Neuronal stem cell (in vitro differentiated cells): ENCODE results near the gene SERPINA1.
A peak's percentile ranks its signal among the peaks of the same experiment; 100 is the strongest.

Experiments used
- DNase-seq: peaks from one replicate; pipeline ENCODE4 v3.0.0-alpha.2; 2013; ENCODE audit warnings: low spot score
- H2AFZ ChIP-seq: one replicate; pipeline ENCODE4 v1.6.1; 2013; ENCODE audit warnings: mild to moderate bottlenecking, low read length, inconsistent platforms
- H2AK5ac ChIP-seq: 2 replicates; pipeline ENCODE4 v1.6.1; 2013; ENCODE audit warnings: low read depth, mild to moderate bottlenecking, inconsistent platforms, low read length, moderate library complexity, mixed read lengths
- H2BK120ac ChIP-seq: 2 replicates; pipeline ENCODE4 v1.6.1; 2013; ENCODE audit warnings: low read depth, mild to moderate bottlenecking, inconsistent platforms, low read length, moderate library complexity, mixed read lengths
- H2BK12ac ChIP-seq: one replicate; pipeline ENCODE4 v1.6.1; 2013; ENCODE audit warnings: low read length, inconsistent platforms
- H2BK15ac ChIP-seq: 2 replicates; pipeline ENCODE4 v1.6.1; 2013; ENCODE audit warnings: mild to moderate bottlenecking, low read length, inconsistent platforms, mixed read lengths
- H2BK5ac ChIP-seq: one replicate; pipeline ENCODE4 v1.6.1; 2013; ENCODE audit warnings: inconsistent platforms, mild to moderate bottlenecking, low read length, moderate library complexity
- H3K14ac ChIP-seq: one replicate; pipeline ENCODE4 v1.6.1; 2013; ENCODE audit warnings: low read length, inconsistent platforms
- H3K18ac ChIP-seq: 2 replicates; pipeline ENCODE4 v1.6.1; 2013; ENCODE audit warnings: low read length, inconsistent platforms
- H3K23ac ChIP-seq: 2 replicates; pipeline ENCODE4 v1.6.1; 2013; ENCODE audit warnings: low read depth, mild to moderate bottlenecking, mixed read lengths, low read length, inconsistent platforms; ENCODE audit not compliant: poor library complexity
- H3K27ac ChIP-seq: replicated peaks from 3 replicates; pipeline ENCODE4 v1.5.1; 2013; ENCODE audit warnings: low read length, inconsistent platforms
- H3K27me3 ChIP-seq, 3 experiments: 2 replicates each; pipeline ENCODE4 v1.6.1; 2013; ENCODE audit warnings: low read length in 3 of 3, mild to moderate bottlenecking in 2 of 3, inconsistent platforms in 1 of 3, low read depth in 1 of 3, mixed read lengths in 1 of 3, moderate library complexity in 1 of 3; ENCODE audit not compliant: control insufficient read depth in 3 of 3, insufficient read depth in 3 of 3
- H3K36me3 ChIP-seq, 2 donors: replicated peaks in 1 of 2; 2 replicates each; pipeline ENCODE4 v1.6.1; 2013; ENCODE audit warnings: low read length in 2 of 2; ENCODE audit not compliant: control insufficient read depth in 2 of 2, insufficient read depth in 2 of 2
- H3K4ac ChIP-seq: 2 replicates; pipeline ENCODE4 v1.6.1; 2013; ENCODE audit warnings: inconsistent platforms, mild to moderate bottlenecking, low read length, moderate library complexity
- H3K4me1 ChIP-seq, 2 donors: 1 replicate in 1 of 2; 2 replicates in 1 of 2; pipeline ENCODE4 v1.6.1; 2013; ENCODE audit warnings: low read length in 2 of 2, low read depth in 1 of 2; ENCODE audit not compliant: control insufficient read depth in 2 of 2, insufficient read depth in 1 of 2
- H3K4me2 ChIP-seq: one replicate; pipeline ENCODE4 v1.6.1; 2013; ENCODE audit warnings: mild to moderate bottlenecking, low read length, inconsistent platforms; ENCODE audit not compliant: insufficient read depth, poor library complexity, severe bottlenecking
- H3K4me3 ChIP-seq, 2 donors: 2 replicates each; pipeline ENCODE4 v1.5.1; 2013; ENCODE audit warnings: low read length in 2 of 2, mild to moderate bottlenecking in 2 of 2, inconsistent platforms in 1 of 2, moderate library complexity in 1 of 2
- H3K79me1 ChIP-seq: one replicate; pipeline ENCODE4 v1.6.1; 2013; ENCODE audit warnings: low read depth, mild to moderate bottlenecking, inconsistent platforms, low read length, moderate library complexity
- H3K9ac ChIP-seq: one replicate; pipeline ENCODE4 v1.6.1; 2013; ENCODE audit warnings: mild to moderate bottlenecking, low read depth, low read length, inconsistent platforms; ENCODE audit not compliant: poor library complexity
- H3K9me3 ChIP-seq, 2 donors: replicated peaks in 1 of 2; 2 replicates each; pipeline versions ENCODE3 to v1.6.1; 2013; ENCODE audit warnings: low read length in 2 of 2, mild to moderate bottlenecking in 2 of 2, inconsistent platforms in 1 of 2, low read depth in 1 of 2, mixed read lengths in 1 of 2, moderate library complexity in 1 of 2; ENCODE audit not compliant: control insufficient read depth in 2 of 2, insufficient read depth in 1 of 2
- H4K8ac ChIP-seq: one replicate; pipeline ENCODE4 v1.6.1; 2013; ENCODE audit warnings: low read depth, mild to moderate bottlenecking, inconsistent platforms, low read length, moderate library complexity
- H4K91ac ChIP-seq: one replicate; pipeline ENCODE4 v1.6.1; 2013; ENCODE audit warnings: low read length, low read depth, mild to moderate bottlenecking, inconsistent platforms; ENCODE audit not compliant: poor library complexity
- WGBS, 2 donors: extraction: QIAGEN DNeasy Blood & Tissue Kit; methylation state at CpG; one replicate each; pipeline ENCODE4 v1.1.7; 2013; ENCODE audit warnings: missing lambda C conversion rate in 2 of 2, mixed read lengths in 1 of 2; ENCODE audit not compliant: insufficient read length in 2 of 2, insufficient replicate concordance in 1 of 2; ENCODE audit errors: extremely low coverage in 2 of 2; 5-methylcytosine and 5-hydroxymethylcytosine counted together

Gene SERPINA1

DNA sequence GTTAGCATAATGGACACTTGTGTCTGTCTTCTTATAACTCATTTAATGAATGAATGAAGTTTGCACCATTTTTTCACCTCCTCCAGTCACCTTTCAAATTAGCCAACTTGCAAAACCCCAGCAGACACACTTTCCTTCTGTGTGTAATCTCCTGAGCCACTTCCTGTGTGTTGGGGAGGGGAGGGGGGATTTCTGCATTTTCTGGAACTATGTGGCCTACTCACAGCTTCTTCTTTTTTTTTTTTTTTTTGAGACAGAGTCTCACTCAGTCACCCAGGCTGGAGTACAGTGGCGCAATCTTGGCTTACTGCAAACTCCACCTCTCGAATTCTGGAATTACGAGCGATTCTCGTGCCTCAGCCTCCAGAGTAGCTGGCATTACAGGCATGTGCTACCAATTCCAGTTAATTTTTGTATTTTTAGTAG is 4.1 kb upstream of the SERPINA1 start:
- Histone ChIP-seq H4K91ac (no peak overlapping the region), H2BK120ac (no peak overlapping the region), H3K9me3 (no peaks in the 10 kb centered on the region), H3K4me2 (no peak overlapping the region), H3K79me1 (no peaks in the 10 kb centered on the region), H2BK5ac (no peak overlapping the region), H3K4me1 (peaks cover 0 to 6% of the 10 kb centered on the region in 2 donors), H2BK12ac (no peak overlapping the region), H3K27ac (no peak overlapping the region), H2AFZ (no peak overlapping the region), H2BK15ac (no peak overlapping the region), H3K18ac (no peak overlapping the region), H3K14ac (no peak overlapping the region), H4K8ac (no peak overlapping the region), H3K9ac (no peak overlapping the region), H3K27me3 (peaks cover 0 to 5% (median 0%) of the 10 kb centered on the region in 3 experiments), H3K4ac (no peak overlapping the region), H3K4me3 (no peak overlapping the region), H2AK5ac (no peak overlapping the region), H3K23ac (no peak overlapping the region), H3K36me3 (no peaks in the 10 kb centered on the region)
- WGBS, 2 donors: no CpG with 5 or more reads among the region's 5 CpGs
- no peak for DNase-seq

DNA sequence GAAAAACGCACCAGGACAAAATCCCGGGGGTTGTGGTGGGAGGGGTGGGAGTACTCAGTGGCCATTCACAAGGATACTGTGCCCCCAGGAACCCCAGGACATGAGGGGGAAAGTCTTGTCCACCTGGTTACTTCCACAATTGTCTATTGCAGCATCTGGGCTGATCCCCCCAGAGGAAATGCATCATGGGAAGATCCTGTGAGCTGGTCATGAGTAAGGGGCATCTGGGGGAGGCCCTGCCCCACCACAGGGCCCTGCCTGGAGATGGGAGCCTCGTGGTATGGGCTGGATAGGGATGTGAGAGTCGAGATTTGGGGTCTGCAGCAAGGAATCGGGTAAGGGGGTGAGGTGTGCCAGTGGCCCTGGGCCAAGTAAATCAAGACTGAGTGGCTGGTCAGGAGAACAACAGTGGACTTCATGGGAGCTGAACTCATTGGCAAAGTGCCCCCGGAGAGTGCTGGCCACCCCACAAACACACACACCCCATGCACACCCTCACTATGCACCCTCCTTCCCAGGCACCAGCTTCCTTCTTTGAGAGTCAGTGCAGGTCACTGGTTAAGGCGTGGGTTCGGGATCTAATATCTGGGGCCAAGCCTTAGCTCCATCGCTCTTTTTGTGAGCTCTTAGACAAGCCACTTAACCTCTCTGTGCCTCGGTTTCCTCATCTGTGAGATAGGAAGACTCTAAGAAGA is 3.0 kb upstream of the SERPINA1 start:
- no CpG with 5 or more reads among the region's 10 CpGs for WGBS, 2 donors
- Histone ChIP-seq H2BK15ac (no peak overlapping the region), H3K23ac (no peak overlapping the region), H3K9me3 (no peaks in the 10 kb centered on the region), H2AFZ (no peak overlapping the region), H3K18ac (no peak overlapping the region), H2AK5ac (no peak overlapping the region), H3K36me3 (no peaks in the 10 kb centered on the region), H3K4me2 (no peak overlapping the region), H2BK120ac (no peak overlapping the region), H3K79me1 (no peaks in the 10 kb centered on the region), H4K8ac (no peak overlapping the region), H3K14ac (no peak overlapping the region), H2BK12ac (no peak overlapping the region), H3K27me3 (peaks cover 0 to 6% (median 0%) of the 10 kb centered on the region in 3 experiments), H3K9ac (no peak overlapping the region), H2BK5ac (peak overlapping the region; percentile 54), H3K27ac (no peak overlapping the region), H3K4me1 (peaks cover 0 to 2% of the 10 kb centered on the region in 2 donors), H3K4me3 (no peak overlapping the region), H3K4ac (no peak overlapping the region), H4K91ac (no peak overlapping the region)
- no peak for DNase-seq

DNA sequence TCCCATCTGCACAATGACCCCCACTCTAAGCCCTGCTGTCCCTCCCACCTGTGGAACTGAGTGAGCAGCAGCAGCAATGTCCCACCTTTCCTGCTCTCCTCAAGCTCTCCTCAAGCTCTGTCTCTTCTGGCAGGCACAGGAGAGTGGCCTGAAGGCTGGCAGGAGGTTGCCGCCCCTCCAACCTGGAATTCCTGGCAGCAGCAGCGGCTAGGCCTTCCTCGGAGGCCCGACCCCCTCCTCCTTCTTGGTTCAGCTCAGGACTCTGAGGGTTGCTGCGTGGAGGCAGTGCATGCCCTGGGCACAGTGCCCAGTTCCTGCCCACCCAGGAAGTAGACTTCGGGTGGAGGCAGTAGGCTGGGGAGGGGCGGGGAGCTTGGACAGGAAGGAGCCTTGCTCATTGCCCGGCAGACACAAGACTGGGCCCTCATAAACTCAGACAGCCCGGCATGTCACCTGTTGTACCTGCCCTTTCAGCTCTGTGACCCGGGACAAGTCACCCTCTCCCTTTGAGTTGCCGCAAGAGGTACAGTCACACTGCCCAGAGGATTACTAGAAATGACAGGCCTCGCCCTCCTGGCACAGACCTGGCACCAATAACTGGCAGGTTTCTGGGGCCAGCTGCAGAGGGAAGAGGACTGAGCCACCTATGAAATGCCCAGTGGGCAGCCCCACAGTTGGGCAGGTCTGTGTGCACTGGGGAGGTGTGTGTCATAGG is 2.1 kb upstream of the SERPINA1 start:
- Histone ChIP-seq H2AFZ (no peak overlapping the region), H3K23ac (no peak overlapping the region), H3K4me1 (peaks cover 0 to 2% of the 10 kb centered on the region in 2 donors), H3K79me1 (no peaks in the 10 kb centered on the region), H2AK5ac (no peak overlapping the region), H2BK120ac (no peak overlapping the region), H3K4ac (peak overlapping the region; percentile 24), H4K8ac (no peak overlapping the region), H3K9me3 (no peaks in the 10 kb centered on the region), H3K36me3 (no peaks in the 10 kb centered on the region), H3K27ac (no peak overlapping the region), H3K14ac (no peak overlapping the region), H4K91ac (no peak overlapping the region), H2BK5ac (no peak overlapping the region), H2BK15ac (peak overlapping the region; percentile 31), H3K4me3 (no peak overlapping the region), H3K9ac (no peak overlapping the region), H3K27me3 (peaks cover 0 to 6% (median 0%) of the 10 kb centered on the region in 3 experiments), H2BK12ac (peak overlapping the region; percentile 82), H3K18ac (peak overlapping the region; percentile 60), H3K4me2 (no peak overlapping the region)
- no CpG with 5 or more reads among the region's 12 CpGs for WGBS, 2 donors
- no peak for DNase-seq

DNA sequence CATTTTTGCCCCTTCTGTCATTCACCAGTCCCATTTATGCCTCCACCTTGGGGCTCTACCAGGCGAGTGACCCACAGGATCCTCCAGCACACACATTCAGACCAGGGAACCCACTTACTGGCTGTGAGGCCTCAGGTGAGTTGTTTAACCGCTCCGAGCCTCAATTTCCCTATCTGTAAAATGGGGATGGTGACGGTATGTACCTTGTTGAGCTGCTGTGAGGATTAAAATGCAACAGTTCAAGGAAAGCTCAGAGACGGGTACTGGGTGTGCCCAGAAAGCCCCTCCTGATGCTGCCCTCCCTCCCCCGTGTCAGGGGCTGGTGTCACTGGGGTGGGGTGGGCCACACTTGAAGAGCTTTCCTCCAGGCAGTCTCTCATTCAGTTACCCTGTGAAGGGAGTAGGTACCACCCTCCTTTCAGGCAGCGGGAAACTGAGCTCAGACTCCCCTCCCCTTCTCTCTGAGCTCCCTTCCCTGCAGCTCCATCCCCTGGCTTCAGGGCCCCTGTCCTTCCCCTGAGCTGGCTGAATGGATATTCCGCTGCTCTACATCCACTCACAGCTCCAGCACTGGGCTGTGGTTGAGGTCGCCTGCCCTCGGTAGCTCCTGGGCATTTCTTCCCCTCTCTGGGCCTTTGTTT is 1.4 kb upstream of the SERPINA1 start:
- H3K9ac ChIP-seq: peak overlapping the region; percentile 68
- DNase-seq: no peak
- no peak overlapping the region for H2AFZ ChIP-seq
- no peaks in the 10 kb centered on the region for H3K79me1 ChIP-seq
- H4K8ac ChIP-seq: no peak overlapping the region
- WGBS, 2 donors: no CpG with 5 or more reads among the region's 10 CpGs
- H2BK5ac ChIP-seq: no peak overlapping the region
- no peak overlapping the region for H3K4ac ChIP-seq
- no peak overlapping the region for H3K27ac ChIP-seq
- no peaks in the 10 kb centered on the region for H3K36me3 ChIP-seq
- no peak overlapping the region for H3K18ac ChIP-seq
- no peak overlapping the region for H3K4me3 ChIP-seq
- peaks cover 0 to 2% of the 10 kb centered on the region in 2 donors for H3K4me1 ChIP-seq
- H3K14ac ChIP-seq: no peak overlapping the region
- no peak overlapping the region for H2BK12ac ChIP-seq
- no peaks in the 10 kb centered on the region for H3K9me3 ChIP-seq
- H2AK5ac ChIP-seq: peak overlapping the region; percentile 79
- no peak overlapping the region for H2BK120ac ChIP-seq
- peaks cover 0 to 6% (median 0%) of the 10 kb centered on the region in 3 experiments for H3K27me3 ChIP-seq
- no peak overlapping the region for H4K91ac ChIP-seq
- H3K4me2 ChIP-seq: no peak overlapping the region
- H3K23ac ChIP-seq: no peak overlapping the region
- H2BK15ac ChIP-seq: peak overlapping the region; percentile 31
